Epithelial cell of prostate (primary cell): Measurements from ENCODE around the gene MMP3.
A peak's percentile ranks its signal among the peaks of the same experiment; 100 is the strongest.

Source experiments
- DNase-seq: peaks from one replicate; pipeline ENCODE4 v3.0.0-alpha.2; 2011; ENCODE audit warnings: low read depth, low spot score
- H3K27ac ChIP-seq: fragments of 450-650 bp; 2 replicates; pipeline ENCODE4 v1.5.1; 2017; ENCODE audit warnings: mild to moderate bottlenecking

The MMP3 gene

DNA sequence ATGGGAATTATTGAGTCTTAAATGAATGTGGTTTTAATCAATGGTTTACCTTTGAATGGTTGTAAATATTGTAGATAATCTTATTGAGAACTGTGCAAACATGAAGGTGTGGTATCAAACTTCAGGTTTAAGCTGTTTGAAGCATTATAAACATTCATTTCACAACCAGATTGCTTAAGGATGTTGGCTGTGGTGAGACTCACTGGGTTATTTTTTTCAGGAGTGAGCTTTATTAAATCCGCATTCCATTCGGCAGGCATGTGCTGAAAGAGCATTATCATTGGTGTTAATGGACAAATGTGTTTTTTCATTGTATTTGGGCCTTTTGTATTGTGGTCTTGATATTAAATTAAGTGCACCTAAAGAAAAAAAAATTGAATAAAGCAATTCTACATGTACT lies 9.7 kb downstream of the MMP3 start:
- no peak for DNase-seq
- no peak overlapping the region for H3K27ac ChIP-seq

DNA sequence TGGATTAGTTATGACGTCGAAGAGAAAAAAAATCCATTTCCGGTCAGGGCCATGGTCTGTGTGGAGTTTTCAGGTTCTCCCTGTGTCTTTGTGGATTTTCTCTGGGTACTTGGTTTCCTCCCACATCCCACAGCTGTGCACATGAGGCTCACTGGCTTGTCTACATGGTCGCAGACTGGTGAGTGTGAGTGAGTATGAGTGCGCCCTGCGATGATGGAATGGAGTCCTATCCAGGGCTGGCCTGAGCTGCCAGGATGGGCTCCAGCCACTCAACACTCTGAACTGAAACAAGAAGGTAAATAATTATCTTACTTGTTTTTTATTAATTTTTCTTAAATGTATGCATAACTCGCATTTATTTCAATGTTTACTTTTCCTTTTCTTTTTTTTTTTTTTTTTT lies 10.8 kb downstream of the MMP3 start:
- no peak for DNase-seq
- no peak overlapping the region for H3K27ac ChIP-seq

DNA sequence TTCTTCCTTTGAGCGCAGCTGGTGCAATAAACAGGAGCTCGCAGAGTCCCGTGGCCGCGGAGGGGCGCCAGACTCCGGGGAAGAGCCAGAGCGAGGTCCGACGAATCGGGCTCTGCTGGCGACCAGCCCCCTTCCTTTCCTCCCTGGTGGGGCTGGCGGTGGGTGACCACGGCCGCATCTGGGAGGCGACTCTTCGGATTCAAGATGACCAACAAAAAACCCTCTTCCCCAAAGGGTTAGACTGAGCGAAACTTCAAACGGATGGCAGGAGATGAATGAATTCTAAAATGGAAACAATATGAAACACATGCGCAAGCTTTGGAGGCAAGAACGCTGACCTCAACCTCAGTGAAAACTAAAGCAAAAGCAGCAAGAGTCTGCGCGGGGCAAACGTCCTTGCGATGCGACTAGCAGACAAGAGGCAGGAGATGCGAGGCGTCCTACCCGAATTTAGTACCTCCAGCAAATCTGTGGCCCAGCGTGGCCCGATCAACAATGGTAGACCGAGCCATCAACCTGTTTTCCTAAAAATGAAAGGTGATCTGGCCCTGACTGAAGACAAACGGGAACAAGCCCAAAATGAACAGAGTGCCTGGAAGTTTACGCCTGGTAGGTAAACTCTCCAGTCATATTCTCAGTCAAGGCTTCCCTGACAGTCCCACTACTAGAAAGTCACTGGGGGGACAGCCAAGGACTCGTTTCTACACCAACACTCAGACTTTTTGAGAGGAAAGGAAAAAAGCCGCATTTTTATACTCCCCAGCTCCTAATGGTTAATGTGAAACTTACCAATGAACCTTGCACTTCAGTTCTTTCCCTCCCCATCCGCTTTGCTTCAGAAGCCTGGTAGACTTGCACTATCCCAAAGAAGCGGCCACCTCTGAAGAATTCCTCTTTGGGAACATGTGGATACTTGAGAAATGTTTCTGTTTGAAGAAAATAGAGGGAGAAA lies 11.6 kb downstream of the MMP3 start:
- DNase-seq = no peak

DNA sequence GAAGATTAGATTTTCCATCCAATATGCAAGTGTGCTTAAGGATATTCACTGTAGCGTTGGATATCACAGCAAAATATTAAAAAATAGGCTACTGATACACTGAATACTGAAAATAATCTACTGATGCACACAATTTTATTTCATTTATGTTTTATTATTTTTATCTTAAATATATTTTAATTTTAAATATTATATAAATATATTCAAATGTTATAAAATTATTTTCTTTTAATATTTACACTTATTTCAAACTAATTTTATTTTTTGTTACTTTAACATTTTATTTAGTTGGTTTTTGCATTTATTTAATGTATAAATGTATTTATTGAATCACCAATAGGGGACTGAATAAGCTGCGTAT lies 12.3 kb downstream of the MMP3 start:
- DNase-seq = no peak
- no peak overlapping the region for H3K27ac ChIP-seq

More for the DNA sequence above, 11.6 kb downstream of the MMP3 start:
- no peak overlapping the region for H3K27ac ChIP-seq

DNA sequence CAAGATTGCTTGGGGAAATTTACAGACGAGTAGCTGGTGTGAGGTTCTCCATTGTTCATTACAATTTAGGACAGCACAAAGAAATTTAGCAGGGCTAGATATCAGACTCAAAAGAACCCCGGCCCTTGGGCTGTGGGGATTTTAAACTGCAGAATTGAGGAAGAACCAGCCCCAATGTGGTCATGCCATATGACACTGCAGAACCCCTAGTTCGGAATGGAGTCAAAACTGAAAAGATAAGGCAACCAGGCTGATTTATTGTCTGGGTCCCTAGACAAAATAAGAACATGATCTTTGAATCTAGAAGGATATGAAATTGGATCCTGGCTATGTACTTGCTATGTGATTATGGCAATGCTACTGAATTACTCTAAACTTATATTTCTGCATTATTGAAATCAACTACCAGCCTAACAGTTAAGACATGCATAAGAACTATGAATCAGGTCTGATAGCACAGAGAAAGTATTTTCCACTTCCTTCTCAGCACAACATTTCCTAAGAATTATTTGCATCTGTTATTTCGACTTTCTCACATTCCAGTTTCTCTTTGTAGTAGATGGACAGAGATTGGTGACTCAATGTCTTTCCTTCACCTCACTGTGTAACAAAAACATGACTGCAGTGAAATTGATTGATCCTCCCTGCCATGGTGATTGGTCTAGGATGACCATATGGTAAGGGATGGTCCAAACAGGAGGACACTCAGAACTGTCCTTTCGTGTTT lies 13.2 kb downstream of the MMP3 start:
- no peak for DNase-seq
- peak overlapping the region; percentile 70 for H3K27ac ChIP-seq

DNA sequence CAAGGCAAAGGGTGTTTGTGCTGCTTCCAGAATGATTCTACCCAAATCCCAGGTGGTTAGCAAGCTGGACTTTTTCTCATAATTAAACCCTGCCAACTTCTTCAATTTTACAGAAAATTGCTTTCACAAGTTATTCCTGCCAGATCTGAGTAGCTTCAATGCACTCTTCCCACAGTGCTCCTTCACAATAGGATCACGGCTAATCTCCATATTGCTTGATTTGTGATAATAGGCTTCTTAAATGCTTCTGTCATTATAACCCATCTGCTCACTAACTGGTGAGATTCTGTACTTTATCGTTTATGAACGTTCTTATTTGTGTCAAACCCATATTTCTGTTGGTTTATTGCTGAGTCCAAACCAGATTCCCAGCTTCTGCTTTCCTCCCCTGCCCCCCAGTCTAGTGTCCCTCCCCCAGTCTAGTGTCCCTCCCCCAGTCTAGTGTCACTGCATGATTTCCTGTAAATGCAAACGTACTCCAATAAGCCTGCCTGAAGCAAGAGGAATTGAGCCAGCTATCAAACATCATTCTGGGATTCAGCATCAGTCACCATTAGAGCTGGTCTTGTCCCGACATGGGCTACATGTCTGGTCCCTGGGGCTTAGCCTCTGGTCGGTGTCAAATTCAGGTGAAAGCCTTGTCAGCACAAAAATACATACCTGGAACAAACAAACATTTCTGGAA lies 14.0 kb downstream of the MMP3 start:
- peak overlapping the region; percentile 70 for H3K27ac ChIP-seq
- no peak for DNase-seq

DNA sequence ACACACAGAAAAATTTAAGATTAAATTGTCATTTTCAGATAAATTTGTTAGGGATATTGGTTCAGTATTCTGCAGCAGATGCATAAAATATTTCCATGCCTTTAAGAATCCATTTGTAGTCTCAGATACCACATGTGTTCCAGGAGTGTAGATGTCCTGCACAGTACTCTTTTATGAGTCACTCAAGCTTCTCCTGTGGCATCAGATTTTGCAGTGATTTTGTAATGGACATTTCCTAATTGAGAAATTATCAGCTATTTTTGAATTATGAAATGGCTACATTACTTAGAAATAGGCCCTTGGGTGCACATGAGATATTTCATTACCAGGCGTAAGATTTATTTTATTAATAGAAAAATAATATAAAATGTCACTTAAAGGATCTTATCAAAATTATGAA lies 18.9 kb downstream of the MMP3 start:
- no peak overlapping the region for H3K27ac ChIP-seq
- DNase-seq = no peak

DNA sequence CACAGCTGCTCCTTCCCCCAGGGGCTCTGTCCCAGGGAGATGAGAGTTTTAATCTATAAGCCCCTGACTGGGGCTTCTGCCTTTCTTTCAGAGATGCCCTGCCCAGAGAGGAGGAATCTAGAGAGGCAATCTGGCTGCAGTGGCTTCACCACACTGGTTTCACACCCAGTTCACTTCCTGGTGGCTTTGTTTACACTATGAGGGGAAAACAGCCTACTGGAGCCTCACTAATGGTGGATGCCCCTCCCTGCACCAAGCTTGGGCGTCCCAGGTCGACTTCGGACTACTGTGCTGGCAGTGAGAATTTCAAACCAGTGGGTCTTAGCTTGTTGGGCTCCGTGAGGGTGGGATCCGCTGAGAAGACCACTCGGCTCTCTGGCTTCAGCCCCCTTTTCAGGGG lies 23.9 kb downstream of the MMP3 start:
- no peak overlapping the region for H3K27ac ChIP-seq
- no peak for DNase-seq

DNA sequence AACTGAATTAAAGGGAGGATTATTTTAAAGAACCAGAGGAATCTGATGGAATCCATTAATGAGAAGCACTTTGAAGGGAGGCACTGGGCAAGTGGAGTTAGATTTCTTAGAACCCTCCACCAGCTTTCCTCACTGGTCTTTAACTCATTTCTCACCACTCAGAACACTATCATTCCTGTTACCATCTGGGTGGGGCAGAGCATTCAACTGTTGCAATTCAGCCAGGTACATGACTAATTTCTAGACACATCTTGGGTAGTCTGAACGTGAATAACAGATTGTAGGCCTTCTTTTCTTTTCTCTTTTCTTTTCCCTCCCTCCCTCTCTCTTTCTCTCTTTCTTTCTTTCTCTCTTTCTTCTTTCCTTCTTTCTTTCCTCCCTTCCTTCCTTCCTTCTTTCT lies 29.9 kb downstream of the MMP3 start:
- H3K27ac ChIP-seq = no peak overlapping the region
- no peak for DNase-seq

DNA sequence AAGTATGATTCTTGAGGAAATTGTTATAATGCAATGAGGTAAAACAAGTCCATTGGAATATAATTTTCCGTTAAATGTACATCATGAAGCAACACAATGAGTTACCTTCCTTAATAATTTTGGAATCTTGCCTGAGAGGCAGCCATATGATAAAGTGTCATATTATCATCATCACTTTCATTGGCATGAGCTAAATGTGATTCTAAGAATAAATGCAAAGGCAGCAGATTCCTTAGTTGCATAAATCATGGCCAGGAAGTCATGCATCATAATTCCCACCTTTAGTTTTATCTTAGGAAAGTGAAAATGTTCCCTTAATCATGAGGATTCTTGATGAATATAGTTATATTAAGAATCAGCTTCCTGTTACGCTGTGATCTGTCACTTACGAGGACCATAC lies 31.2 kb downstream of the MMP3 start:
- no peak overlapping the region for H3K27ac ChIP-seq
- DNase-seq = no peak

DNA sequence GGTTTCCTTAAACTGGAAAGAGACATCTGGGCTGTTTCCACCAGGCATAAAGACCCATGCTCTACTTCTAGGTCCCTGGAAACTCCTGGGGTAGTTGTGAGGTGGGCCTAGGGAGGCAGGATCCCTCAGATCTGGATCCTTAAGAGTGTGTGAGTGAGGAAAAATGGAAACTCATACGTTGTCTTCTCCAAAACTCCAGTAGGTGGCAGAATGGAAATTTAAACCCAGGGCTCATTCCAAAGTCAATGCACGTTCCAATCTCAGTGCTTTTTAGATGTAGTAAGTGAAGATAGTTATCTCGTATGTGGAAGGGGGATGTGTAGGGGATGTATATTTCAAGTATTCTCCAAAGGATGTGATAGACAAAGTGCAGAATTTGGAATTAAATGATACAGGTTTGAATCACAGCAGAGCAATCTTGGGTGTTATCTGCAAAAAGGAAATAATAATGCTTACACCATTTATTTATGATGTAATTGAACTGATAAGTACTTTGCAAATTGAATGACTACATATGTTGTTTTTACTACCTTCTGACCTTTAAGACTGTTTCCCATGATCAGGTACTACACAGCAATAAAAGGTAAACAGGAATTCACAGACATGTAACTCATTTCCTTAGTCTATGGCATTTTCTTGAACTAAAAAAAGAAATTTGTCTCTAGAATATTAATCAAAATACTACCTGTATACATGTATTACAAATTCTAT lies 32.3 kb downstream of the MMP3 start:
- no peak for DNase-seq
- no peak overlapping the region for H3K27ac ChIP-seq

DNA sequence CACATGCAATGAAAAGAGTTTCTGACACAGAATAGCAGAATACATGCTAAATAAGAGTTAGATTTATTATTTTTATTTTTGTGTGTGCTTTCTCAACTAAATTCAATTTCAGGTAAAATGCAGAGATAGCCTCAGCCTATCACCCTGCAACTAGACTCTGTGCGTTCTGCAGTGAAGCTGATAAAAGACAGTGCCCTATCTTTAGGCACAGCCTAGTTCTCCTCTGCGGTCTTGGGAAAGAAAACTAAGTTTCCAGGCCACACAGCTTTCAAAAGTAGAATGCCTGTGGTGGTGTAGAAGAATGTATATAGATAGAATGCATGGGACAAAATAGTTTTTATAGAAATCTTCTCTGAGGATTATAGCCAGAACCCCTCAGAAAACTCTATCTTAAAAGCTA lies 33.4 kb downstream of the MMP3 start:
- no peak overlapping the region for H3K27ac ChIP-seq
- DNase-seq = no peak

DNA sequence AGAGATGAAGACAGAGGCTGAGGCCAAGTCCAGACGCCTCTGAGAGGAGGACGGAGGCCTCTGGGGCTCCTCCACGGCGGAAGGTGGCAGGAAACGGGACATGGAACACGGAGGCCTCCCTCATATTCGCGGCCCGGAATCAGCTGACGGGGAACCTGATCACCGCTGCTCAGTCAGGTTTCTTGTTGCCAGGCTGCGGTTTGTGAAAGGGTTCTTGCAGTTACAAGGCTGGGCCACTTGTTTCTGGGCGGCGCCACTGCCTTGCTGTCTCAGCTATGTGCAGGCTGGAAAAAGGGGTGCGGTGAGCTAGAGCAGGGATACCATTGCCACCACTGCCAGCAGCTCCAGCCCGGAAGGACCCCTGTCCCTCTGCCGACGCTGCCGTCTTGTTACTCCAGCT lies 35.5 kb downstream of the MMP3 start:
- DNase-seq = no peak
- no peak overlapping the region for H3K27ac ChIP-seq

DNA sequence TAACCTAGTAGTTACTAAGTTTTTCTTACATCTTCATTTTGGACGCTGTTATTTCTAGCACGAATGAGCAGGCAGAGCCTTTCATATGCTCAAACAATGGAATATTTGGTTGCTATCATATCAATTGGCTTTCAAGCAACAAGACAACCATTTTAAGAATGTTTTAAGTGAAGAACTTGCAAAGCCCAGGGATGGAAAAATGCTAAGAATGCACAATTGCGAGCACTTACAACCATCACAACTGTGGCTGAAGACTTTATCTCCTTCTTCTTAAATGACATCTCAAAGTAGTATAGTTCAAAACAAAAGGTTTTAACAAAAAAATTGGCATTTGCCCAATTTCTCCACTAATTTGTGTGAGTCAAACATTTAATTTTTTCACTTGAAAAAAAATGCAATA lies 37.1 kb downstream of the MMP3 start:
- DNase-seq = no peak
- H3K27ac ChIP-seq = no peak overlapping the region

DNA sequence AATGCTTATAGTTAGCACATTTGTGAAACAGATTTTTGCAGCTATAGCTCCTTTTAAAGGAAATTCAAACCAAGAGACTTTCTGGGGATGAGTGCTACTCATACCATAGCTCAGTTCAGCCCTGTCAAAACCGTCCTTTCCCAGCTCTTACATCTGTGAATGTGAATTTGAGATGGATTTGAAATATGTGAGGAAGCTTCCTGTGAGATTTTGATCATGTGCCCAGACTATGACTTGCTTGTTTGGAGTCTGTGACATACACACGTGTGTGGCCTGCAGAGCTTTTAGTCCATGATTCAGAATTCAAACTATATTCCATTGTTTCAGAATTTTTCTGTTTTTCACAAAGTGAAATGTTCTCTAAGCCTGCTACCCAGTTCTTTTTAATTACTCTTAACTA lies 41.1 kb downstream of the MMP3 start:
- peak overlapping the region; percentile 22 for H3K27ac ChIP-seq
- no peak for DNase-seq

DNA sequence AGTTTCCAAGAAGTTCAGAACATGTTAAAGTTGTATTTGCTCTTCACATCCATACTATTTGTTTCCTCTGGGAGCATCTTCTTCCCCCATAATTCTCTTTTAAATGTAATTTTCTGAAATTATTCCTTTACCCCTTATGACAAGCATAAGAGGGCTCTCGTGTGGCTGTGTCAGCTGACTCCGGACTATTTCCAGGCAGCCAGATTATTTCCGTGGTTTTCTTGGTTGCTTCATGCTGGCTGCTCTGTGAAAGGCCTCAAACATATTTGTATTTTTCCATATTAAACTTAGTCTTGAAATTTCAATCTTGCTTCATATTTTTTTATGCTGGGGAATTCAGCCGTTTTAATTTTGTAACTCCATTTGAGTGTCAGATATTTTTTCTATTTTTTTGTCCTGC lies 42.6 kb downstream of the MMP3 start:
- H3K27ac ChIP-seq = no peak overlapping the region
- no peak for DNase-seq

DNA sequence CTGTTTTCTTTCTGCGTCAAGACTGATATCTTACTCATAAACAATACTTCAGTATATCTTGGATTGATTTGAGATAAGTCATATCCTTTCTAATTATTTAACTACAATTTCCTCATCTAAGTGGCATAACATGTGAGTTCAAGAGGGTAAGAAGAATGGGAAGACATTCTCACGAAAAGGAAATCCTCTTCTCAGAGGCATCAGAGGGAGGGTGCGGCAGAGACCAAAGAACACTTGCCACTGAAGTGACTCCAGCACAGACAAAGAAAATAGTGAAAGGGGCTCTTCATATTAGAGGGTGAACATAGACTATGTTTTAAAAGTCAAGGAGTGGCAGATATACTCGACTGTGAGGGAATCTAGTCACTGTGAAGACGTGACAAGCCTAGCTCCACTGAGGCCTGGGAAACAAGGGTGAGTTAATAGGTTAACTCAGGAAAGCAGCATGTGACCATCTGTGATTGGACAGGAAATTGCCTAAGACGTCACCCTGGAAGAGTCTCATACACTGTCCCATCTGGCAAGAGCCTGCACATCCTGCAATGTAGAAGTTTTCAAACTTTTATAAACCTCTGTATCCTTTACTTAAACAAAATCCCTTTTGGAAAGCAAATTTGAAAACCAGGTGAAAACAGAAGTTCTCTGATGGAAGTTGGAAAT lies 43.6 kb downstream of the MMP3 start:
- no peak for DNase-seq

DNA sequence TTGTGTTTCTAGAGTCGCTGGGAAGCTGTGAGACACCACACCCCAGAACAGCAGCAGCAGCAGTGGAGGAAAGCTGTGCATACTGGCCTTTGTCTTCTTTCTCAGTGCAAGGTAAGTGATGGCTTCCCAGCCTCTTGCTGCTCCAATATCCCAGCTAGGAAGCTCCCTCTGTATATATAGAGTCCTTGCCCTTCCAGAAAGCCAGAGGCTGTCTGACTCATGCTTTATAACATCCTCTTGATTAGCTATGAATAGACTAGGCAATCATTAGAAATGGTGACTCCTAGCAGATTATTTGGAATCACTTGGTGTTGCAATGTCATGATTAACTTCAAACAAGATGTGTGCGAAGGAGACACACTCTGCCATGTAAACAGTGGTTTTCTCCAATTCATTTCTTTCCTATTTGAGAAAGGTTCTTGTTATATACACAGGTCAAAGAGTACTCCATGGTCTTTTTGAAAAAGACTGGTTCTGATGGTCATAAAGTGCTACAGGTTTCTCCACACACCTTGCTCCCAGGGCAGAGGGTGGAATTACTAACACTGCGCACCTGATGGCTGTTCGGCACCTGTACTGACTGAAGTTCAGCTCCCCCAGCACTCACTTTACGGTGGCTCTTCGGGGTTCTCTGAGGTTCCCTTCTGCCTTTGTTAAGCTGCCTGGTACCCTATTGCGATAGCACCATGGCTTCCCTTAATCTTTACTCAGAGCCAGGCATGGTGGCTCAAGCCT lies 45.2 kb downstream of the MMP3 start, which contains the start of gene MMP1:
TSS of gene MMP1 (minus strand) at position 149 of the 735 bp plus-strand sequence. CDS start at position 81, 68 bp downstream.
- H3K27ac ChIP-seq = peak within 1 kb of the TSS; percentile 51

More for the DNA sequence above, 43.6 kb downstream of the MMP3 start:
- no peak overlapping the region for H3K27ac ChIP-seq

DNA sequence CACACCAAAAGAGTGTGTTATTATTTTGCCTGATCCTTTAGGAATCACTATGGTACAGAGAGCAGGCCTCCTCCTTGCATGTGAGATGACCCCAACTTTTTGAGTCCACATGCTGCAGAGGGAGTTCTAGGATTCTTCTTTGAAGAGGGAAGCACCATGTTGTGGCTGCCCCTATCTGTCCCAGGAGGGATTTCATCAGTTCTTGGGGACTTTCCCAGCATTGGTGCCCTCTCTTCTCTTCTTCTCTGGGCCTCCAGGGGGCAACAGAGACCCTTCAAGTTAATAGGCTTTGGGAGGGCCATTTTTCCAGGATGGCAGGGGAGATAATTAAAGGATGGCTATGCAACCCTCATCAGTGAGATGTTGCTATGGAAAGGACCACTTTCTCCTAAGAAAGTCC lies 49.0 kb downstream of the MMP3 start:
- no peak for DNase-seq

More for the DNA sequence above, 45.2 kb downstream of the MMP3 start, which contains the start of gene MMP1:
- no peak for DNase-seq

More for the DNA sequence above, 49.0 kb downstream of the MMP3 start:
- no peak overlapping the region for H3K27ac ChIP-seq
